Activated CD4-positive, alpha-beta T cell treated with anti-CD3 and anti-CD28 coated beads, Interleukin-2, amount 50 U/mL, for 48 hours (primary cell): Measurements from ENCODE around the gene SNX21.
"Not testable (repeated sequence)": the region's sequence is repeated elsewhere in the genome, so short reads cannot be mapped to it uniquely, and the experiment has no call there.

Experiments
- DNase-seq, 2 experiments: peaks; one replicate each; pipeline ENCODE4 v3.0.0-alpha.2; 2020

The SNX21 gene

DNA sequence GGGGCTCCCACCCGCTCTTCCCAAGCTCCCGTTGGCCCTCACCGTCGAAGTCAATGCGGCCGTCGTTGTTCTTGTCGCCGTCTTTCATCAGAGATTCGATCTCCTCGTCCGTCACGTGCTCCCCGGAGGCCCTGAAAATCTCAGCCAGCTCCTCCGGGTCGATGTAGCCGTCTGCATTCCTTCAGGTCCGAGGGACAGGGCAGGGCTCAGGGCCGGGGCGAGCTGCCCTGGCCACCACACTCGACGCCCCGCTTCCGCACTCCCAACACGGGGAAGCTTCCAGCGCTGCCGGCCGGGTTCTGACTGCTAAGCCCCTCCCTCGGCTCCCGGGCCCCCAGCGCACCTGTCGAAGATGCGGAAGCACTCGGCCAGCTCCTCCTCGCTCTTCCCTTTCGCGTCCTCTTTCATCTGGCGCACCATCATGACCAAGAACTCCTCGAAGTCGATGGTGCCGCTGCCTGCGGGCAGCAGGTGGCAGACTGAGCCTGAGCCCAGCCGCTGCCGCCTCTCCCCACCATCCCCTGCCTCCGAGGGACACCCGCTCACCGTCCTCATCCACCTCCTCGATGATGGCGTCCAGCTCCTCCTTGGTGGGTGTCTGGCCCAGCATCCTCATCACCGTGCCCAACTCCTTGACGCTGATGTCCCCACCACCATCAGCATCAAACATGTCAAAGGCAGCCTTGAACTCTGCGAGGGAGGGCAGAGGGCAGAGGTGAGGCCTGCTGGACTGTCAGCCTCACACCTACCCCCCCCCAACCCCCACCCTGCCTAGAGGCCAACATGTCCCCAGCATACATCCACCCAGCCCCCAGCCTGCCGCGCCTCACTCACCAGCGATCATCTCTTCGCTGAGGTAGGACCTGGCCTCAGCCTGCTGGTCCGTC lies 9.4 kb upstream of the SNX21 start:
- DNase-seq = peak; percentile 50 to 57

DNA sequence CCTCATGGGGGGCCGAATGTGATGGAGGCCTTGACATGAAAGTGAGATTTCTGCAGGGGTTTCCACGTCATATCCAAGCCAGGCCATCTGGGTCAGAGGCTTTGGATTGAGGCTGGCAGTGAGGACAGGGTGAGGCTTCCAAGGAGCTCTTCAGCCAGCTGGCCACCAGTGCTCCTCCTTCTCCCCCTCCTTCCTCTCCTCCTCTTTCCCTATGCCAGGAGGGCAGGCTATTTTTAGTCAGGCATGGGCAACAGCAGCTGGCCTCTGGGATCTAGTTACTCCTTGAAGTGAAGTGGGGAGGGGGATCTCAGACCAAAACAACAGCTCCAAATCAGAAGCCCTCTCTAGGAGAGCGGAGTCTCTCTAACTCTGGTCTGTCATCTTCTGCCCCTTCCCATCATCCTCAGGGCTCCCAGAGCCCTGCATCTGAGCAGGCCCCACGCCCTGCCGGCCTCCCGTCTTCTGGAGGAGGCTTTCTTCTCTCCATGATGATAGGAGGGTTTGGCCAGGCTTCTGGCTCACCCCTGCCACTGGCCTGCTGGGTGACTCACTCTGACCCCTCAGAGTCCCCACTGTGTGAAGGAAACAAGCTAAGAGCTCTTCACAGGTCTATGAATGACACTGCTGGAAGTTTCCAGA lies 7.1 kb upstream of the SNX21 start:
- DNase-seq = no peak

DNA sequence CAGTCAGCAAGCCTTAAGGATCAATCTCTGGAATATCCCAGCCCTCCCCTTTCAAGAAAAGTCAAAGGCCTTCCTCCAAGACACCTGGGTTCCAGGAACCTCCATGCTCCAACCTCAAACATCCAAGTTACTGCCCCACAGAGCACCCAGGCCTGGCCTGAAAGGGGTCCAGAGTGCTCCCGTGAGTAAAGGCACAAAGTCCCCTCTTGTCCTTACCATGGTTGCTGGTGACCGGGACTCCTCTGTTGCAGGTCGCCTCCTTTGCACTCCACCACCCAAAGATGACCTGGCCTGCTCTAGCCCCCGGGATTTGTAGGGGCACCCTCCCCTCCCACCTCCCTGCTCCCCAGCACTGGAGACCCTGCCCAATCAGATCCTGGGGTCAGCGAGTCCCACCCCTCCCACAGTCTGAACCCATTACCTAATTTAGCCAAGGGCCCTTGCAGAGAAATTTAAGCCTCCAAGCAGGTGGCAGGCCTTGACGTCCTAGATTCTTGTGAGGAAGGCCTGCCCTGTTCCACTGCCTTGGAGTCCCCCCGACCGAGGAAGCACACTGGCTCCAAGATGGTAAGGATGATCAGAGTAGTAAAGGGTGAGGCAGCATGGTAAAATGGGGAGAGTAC lies 6.5 kb upstream of the SNX21 start, which contains the start of gene TNNC2:
TNNC2 (minus strand) TSS at position 283 of the 623 bp plus-strand sequence; CDS start at position 219, 64 bp downstream.
- DNase-seq = no peak

DNA sequence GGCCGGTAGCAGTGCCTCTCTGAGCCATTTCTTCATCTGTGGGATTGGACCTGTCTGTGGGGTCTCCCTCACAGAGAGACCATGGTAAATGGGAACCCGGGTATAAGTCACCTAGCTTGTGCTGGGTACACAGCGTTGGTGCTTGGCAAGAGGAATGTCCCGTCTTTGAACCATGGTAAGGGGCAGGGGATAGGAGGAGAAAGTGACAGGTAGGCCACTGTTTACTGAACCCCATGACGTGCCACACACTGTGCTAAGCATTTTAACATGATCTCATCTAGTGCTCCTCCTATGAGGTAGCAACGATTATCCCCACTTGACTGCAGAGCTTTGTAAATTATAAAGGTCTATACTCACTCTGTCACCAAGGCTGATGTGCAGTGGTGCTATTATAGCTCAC lies 5.9 kb upstream of the SNX21 start:
- no peak for DNase-seq

GRCh38 chr20:45828589-45828988 lies 5.0 kb upstream of the SNX21 start:
- no peak for DNase-seq

DNA sequence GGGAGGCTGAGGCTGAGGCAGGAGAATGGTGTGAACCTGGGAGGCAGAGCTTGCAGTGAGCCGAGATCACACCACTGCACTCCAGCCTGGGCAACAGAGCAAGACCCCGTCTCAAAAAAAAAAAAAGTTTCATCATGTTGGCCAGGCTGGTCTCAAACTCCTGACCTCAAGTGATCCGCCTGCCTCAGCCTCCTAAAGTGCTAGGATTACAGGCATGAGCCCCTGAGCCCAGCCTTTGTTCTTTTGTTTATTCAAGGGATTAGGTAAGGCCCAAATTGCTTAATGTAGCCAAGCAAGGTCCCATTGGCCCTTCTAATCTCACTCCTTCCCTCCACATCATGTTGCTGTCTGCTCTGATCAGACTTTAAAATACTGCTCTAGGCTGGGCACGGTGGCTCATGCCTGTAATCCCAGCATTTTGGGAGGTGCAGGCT lies 3.9 kb upstream of the SNX21 start:
- DNase-seq = not testable (repeated sequence)

DNA sequence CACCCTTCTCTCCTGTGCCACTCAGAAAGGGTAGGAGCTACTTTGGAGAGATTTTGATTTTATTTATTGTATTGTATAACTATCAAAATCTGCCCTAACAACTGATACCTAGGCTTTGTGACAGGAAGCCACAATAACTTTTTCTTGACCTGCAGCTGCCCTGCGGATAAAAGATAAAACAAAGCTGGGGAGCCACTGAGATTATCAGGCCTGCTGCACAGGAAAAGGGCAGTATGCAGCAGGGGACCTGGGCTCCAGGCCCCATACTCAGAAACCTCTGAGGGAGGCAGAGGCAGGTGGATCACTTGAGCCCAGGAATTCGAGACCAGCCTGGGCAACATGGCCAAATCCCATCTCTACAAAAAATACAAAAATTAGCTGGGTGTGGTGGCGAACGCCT lies 980 bp upstream of the SNX21 start:
- DNase-seq = no peak

- peak; percentile 46 to 57 for DNase-seq
Observed at GRCh38 chr20:45833883-45834796, 541 bp downstream of the SNX21 start.

DNA sequence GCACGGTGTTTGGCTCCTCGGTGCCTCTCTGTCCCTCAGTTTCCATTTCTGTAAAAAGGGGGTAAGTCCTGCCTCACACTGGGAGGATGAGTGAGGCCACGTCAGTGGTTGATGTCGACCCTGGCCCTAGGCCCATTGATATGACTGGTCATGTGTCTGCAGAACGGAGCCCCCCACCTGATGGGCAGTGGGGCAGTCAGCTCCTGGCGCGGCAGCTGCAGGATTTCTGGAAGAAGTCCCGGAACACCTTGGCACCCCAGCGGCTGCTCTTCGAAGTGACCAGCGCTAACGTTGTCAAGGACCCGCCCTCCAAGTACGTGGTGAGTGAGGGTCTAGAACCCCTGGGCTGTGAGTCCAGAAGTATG lies 1.2 kb downstream of the SNX21 start:
- DNase-seq = no peak

GRCh38 chr20:45835329-45835765 lies 1.7 kb downstream of the SNX21 start:
- DNase-seq = no peak

DNA sequence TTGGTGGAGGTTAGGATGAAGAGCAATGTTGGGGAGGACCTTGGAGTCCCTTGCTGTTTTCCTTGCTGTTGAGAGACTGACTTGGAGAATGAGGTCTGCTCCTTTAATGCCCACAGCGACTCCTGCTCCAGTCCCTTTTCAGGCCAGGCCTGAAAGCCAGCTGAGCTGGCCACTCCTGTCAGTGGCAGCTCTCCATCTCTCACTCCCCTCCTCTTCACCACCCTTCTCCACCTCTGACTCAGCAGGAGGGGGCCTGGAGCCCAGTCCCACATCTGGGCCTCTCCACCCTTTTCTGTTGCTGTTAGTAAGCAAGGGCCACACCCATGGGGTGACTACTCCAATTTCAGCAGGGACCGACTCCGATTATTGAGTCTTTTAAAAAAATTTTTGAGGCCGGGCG lies 2.2 kb downstream of the SNX21 start:
- DNase-seq = no peak

- no peak for DNase-seq
Observed at GRCh38 chr20:45836841-45837240, 3.2 kb downstream of the SNX21 start.

DNA sequence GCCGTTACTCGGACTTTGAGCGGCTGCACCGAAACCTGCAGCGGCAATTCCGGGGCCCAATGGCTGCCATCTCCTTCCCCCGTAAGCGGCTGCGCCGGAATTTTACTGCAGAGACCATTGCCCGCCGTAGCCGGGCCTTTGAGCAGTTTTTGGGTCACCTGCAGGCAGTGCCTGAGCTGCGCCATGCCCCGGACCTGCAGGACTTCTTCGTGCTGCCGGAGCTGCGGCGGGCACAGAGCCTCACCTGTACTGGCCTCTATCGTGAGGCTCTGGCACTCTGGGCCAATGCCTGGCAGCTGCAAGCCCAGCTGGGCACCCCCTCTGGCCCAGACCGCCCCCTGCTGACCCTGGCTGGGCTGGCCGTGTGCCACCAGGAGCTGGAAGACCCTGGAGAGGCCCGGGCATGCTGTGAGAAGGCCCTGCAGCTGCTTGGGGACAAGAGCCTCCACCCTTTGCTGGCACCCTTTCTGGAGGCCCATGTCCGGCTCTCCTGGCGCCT lies 7.2 kb downstream of the SNX21 start:
- no peak for DNase-seq

DNA sequence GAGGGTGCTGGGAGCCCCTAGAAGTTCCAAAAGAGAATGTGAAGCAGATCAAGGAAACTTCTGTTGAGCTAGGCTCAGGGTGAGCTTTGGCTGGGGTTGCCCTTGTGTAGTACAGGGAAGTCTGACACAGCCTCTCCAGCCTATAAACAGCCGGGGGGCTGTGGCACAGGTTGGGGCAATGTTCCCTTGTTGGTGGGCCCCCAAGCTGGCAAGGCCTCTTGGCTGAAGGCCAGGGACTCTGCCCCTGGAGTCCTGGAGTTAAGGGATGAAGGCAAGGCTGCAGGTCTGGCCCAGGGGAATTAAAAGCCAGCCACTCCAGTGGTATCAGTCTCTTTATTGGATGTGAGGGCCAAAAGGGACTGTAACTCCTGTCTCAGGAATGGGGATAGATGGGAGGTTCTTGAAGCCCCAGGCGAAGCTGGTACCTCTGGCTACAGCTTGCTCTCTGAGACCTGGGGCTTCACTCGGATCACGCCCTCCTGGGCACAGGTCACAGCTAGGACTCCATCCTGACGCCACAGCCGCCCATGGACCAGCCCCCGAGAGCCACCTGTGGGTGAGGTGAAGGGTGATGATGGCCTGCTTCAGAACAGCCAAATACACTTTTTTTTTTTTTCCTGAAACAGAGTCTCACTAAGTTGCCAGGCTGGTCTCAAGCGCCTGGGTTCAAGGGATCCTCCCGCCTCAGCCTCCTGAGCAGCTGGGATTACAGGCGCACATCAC lies 8.0 kb downstream of the SNX21 start:
- no peak for DNase-seq

- DNase-seq = no peak
Observed at GRCh38 chr20:45842169-45842812, 8.7 kb downstream of the SNX21 start.

DNA sequence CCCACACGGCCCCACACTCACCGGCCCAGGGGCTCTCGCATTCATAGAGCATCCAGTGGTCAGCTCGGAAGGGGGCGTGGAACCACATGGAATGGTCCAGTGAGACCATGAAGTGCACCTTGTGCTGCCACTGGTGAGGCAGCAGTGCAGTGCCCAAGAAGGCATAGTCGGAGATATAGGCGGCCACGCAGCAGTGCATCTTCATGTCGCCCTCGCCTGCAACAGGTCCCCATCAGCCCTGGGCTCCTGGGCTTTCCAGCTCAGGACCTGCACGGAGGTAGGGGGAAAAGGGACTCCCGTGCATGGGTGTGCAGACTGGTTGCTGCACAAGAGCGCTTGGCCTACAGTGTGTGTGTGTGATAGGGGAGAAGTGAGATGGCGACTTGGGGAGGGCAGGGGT lies 9.9 kb downstream of the SNX21 start:
- DNase-seq = no peak

DNA sequence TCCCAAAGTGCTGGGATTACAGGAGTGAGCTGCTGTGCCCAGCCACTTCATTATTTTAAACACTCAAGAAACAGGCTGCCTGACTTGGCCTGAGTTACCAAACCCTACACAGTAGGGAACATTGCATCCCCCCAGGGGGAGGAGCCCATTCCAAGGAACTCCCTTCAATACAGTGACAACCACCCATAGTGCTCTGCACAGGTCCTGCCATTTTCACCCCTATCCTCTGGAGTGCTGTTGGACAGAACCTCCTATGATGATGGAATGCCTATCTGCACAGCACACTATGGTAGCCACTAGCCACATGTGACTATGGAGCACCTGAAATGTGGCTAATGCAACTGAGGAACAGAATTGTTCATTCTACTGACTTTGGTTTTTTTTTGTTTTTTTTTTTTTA lies 11.9 kb downstream of the SNX21 start:
- DNase-seq = no peak

- DNase-seq = no peak
Observed at GRCh38 chr20:45848421-45848820, 14.8 kb downstream of the SNX21 start.

DNA sequence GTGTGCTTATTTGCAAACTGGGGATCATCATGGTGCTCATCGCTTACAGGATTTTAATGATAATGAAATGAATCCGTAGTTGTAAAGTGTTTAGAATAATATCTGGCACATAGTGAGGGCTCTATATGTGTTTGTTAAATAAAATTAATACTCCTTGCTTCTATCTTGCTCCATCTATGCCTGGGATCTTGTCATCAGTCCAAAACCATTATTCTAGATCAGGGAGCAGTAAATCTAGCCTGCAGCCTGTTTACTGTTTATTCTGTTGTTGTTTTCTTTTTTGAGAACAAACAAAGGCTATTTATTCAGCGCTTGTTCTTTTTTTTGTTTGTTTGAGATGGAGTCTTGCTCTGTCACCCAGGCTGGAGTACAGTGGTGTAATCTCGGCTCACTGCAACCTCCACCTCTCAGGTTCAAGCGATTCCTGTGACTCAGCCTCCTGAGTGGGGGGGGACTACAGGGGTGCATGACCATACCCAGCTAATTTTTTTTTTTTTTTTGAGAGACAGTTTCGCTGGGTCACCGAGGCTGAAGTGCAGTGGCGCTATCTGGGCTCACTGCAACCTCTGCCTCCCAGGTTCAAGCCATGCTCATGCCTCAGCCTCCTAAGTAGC lies 15.5 kb downstream of the SNX21 start:
- no peak for DNase-seq

GRCh38 chr20:45850238-45850637 lies 16.6 kb downstream of the SNX21 start:
- no peak for DNase-seq

DNA sequence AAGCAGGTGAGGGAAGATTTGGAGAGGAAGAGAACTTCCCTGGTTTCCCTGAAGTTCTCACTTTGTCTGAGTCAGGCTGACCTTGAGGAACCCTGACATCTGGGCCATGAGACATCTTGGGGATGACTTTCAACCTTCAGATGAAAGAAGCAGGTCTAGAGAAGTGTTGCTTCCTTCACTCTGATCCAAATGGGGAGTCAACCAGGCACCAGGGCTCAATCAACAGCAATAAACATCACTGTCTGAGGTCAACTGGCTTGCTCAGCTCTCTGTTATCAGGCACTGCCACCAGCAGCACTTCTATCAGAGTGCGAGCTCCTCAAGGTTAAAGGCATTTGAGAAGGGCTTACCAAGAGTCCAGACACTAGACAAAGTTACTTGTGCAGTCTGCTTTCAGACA lies 17.3 kb downstream of the SNX21 start:
- DNase-seq = no peak
